WI38 (cell line): Measurements from ENCODE around the gene MAP3K20.

ENCODE experiments used
- H3K4me3 ChIP-seq: 2 replicates; pipeline ENCODE4 v1.5.1; 2011; ENCODE audit warnings: low read depth, mild to moderate bottlenecking, control low read depth, low read length
- TF ChIP-seq, protein P1 (sequence below): IDR thresholded peaks from 2 replicates; pipeline ENCODE4 v1.5.1; 2012; ENCODE audit warnings: low read depth, mild to moderate bottlenecking, control low read depth, low read length

MAP3K20 gene

DNA sequence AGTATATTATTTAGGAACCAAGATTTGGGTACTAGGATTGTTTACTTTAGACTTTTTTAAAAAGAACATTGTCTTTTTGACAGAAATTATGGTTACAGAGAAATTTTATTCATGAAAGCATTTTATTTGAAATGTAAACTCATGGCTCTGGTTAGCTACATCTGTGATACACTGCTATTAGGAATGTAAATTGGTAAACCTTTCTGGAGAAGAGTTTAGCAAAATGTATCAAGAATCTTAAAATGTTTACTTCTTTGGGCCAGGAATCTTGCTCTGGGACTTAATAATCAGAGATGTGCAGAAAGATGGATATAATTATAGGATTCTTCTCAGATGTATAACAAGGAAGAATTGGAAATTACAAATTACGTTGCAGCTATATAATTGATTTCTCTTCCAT, 19.7 kb downstream of the MAP3K20 start:
- TF ChIP-seq, protein P1, sequence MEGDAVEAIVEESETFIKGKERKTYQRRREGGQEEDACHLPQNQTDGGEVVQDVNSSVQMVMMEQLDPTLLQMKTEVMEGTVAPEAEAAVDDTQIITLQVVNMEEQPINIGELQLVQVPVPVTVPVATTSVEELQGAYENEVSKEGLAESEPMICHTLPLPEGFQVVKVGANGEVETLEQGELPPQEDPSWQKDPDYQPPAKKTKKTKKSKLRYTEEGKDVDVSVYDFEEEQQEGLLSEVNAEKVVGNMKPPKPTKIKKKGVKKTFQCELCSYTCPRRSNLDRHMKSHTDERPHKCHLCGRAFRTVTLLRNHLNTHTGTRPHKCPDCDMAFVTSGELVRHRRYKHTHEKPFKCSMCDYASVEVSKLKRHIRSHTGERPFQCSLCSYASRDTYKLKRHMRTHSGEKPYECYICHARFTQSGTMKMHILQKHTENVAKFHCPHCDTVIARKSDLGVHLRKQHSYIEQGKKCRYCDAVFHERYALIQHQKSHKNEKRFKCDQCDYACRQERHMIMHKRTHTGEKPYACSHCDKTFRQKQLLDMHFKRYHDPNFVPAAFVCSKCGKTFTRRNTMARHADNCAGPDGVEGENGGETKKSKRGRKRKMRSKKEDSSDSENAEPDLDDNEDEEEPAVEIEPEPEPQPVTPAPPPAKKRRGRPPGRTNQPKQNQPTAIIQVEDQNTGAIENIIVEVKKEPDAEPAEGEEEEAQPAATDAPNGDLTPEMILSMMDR, result no peak
- no peak overlapping the region for H3K4me3 ChIP-seq

DNA sequence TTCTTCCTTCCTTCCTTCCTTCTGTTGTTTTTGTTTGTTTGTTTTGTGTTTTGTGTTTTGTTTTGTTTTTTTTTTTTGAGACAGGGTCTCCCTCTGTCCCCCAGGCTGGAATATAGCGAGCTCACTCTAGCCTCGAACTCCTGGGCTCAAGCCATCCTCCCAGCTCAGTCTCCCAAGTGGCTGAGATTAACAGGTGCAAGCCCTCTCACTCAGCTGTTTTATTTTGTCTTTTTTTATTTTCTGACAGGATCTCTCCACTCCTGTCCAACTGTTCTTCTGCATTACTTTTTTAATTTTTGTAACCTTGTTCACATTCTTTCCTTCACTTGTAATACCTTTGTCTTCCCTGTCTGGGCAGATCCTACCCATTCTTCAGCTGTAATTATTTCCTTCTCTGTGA, 23.6 kb downstream of the MAP3K20 start:
- TF ChIP-seq, protein P1, result no peak
- H3K4me3 ChIP-seq, result no peak overlapping the region

DNA sequence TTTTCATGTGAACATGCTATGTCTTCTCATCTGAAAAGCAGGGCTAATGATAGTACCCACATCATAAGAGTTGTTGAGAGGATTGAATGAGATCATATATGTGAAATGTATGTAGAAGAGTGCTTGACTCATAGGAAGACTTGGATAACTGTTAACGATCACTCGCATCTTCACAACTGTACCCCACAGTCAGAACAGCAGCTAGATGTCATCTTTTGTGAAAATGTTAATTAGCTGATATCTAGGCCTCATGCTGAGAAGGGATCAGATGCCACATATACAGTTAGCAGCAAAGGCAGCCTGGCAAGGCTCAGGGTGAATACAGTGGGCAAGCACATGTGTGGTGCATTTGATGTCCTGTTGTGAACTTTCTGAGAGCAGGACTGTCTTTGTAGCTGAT, 24.2 kb downstream of the MAP3K20 start:
- H3K4me3 ChIP-seq, result no peak overlapping the region
- TF ChIP-seq, protein P1, result no peak

GRCh38 chr2:173101687-173102086, 26.0 kb downstream of the MAP3K20 start:
- TF ChIP-seq, protein P1, result no peak
- H3K4me3 ChIP-seq, result no peak overlapping the region

- H3K4me3 ChIP-seq, result no peak overlapping the region
- TF ChIP-seq, protein P1, result no peak
Measured at GRCh38 chr2:173104156-173104555, 28.5 kb downstream of the MAP3K20 start.

DNA sequence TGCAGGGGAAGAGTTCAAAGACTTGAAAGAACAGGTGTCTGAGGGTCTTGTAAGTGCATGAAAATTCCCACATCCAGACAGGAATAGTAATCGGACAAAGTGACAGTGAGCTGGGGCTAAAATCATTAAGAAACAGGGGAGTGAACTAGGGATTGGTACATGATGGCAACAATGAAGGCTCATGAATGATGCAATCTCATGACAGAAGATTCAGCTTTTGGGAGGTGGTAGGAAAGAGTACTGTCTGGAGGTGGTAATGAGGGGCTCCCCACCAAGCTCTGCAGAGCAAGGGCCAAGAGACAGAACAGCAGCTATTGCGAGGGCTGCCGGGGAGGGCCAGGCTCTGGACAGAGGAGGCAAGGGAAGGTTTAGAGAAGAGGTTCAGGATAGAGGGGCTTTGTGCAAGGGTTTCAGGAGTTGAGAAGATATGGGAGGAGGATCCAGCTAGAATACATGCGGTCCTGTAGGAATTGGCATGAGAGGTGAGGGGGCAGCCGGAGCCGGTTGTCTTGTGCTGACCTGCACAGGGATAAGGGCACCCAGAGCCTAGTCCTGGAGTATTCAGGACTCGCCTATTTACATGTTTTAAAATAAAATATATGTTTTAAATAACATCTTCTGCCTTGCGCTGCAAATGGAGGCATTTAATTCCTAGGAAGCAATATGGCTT, 31.4 kb downstream of the MAP3K20 start:
- H3K4me3 ChIP-seq, result no peak overlapping the region
- TF ChIP-seq, protein P1, result no peak

GRCh38 chr2:173107629-173108022, 32.0 kb downstream of the MAP3K20 start:
- TF ChIP-seq, protein P1, result no peak
- H3K4me3 ChIP-seq, result no peak overlapping the region
